Lower leg skin (tissue), 4 donors: Measurements from ENCODE around the gene B4GALT2. TPM values are rescaled to one million over a fixed set of nuclear protein-coding genes. Genes with fewer than 3 reads are reported as not detected.
A peak's percentile ranks its signal among the peaks of the same experiment; 100 is the strongest.

Experiments
- DNase-seq, 2 donors: peaks; one replicate each; pipeline ENCODE4 v3.0.0-alpha.2; 2019; ENCODE audit warnings: low spot score in 2 of 2
- H3K4me3 ChIP-seq: fragments of 200-600 bp; sonication (generic); 2 replicates; pipeline ENCODE4 v1.5.1; 2017; ENCODE audit warnings: mild to moderate bottlenecking, low read depth; ENCODE audit not compliant: poor library complexity, severe bottlenecking
- CTCF ChIP-seq, 3 donors: fragments of 450-650 bp; IDR thresholded peaks; one replicate each; pipeline ENCODE4 v1.5.1; 2016; ENCODE audit warnings: antibody characterized with exemption in 3 of 3, mild to moderate bottlenecking in 3 of 3, moderate library complexity in 2 of 3
- POLR2A ChIP-seq, 2 donors: fragments of 450-650 bp; IDR thresholded peaks; one replicate each; pipeline ENCODE4 v1.6.1; 2016 to 2017; ENCODE audit warnings: antibody characterized with exemption in 2 of 2, mild to moderate bottlenecking in 1 of 2, moderate library complexity in 1 of 2
- WGBS, 2 donors: methylation state at CpG; one replicate each; pipeline ENCODE4 v1.1.5; 2018; 5-methylcytosine and 5-hydroxymethylcytosine counted together
- intact Hi-C: fragments of 100-400 bp; cut with DNase I; formaldehyde crosslinking; loops from one replicate; pipeline ENCODE4 v1.15.0; 2023; ENCODE audit warnings: low total_unique reads
- total RNA-seq, 4 donors: library from RNA; depleted of rRNA; stranded (reverse); fragments of >200 nt; gene quantifications; one replicate each; pipeline ENCODE4 v1.1.0, GENCODE V29; 2016

B4GALT2 gene
- total RNA-seq, 4 donors from 2014 or later = 21.6 to 50.5 (median 30.3) TPM

- TF ChIP-seq CTCF (IDR thresholded peaks at IDR 0.05) (no peak), POLR2A (IDR thresholded peaks at IDR 0.05) (no peak)
- intact Hi-C loops = no loop called here
- 75 to 80% methylated on average over 4 to 5 of the region's 5 CpGs for WGBS, 2 donors
Observed at GRCh38 chr1:43978264-43978550, 803 bp upstream of the B4GALT2 start.

GRCh38 chr1:43979261-43979527 lies 184 bp downstream of the B4GALT2 start:
- WGBS, 2 donors = 0% methylated on average over 4 to 6 of the region's 45 CpGs
- DNase-seq = no peak
- TF ChIP-seq POLR2A (IDR thresholded peaks at IDR 0.05) (no peak), CTCF (IDR thresholded peaks at IDR 0.05) (no peak)
- peak overlapping the region; percentile 46 for H3K4me3 ChIP-seq
- intact Hi-C loops = no loop called here

More at GRCh38 chr1:43978264-43978550, 803 bp upstream of the B4GALT2 start:
- DNase-seq = no peak
- no peak overlapping the region for H3K4me3 ChIP-seq

DNA sequence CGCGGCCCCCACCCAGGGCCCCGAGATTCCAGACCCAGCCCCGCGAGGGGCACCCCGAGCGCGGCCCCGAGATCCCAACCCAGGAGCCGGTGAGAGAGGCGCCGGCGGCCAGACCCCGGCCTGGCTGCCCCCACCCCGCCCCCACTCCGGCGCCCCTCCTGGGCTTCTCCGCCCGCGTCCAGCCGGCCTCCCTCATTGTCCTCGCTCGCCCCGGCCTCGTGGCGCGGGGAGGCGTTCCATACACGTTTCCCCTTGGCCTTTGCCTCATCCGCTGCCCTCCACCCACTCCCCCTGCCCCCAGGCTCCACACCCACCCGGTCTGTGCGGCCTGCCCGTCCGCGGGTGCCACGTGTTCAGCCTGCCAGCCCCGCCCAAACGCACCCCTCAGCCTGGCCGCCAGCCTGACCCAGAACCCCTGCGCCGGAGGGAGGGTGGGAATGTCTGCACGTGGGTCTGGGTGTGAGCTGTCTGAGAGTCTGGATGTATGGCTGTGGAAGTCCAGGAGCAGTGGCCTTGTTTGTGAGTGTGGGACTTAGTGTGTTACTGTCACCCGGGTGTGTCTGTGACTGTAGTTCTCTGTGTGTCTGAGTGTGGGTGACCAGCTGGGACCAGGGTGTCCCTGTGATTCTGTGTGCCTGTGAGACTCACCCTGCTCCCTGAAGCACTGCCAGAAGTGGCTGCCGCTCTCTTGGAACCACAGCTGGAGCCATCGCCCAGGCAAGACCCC lies 681 bp downstream of the B4GALT2 start:
- H3K4me3 ChIP-seq = peak overlapping the region; percentile 46
- TF ChIP-seq POLR2A (IDR thresholded peaks at IDR 0.05) (no peak), CTCF (IDR thresholded peaks at IDR 0.05) (no peak)
- intact Hi-C loops = no loop called here
- DNase-seq = peak in 1 of 2 donors; percentile 90
- WGBS, 2 donors = 3 to 6% methylated on average over 13 to 40 of the region's 45 CpGs

GRCh38 chr1:43980255-43981134 lies 1.5 kb downstream of the B4GALT2 start:
- TF ChIP-seq CTCF (IDR thresholded peaks at IDR 0.05) = no peak
- no peak for TF ChIP-seq POLR2A (IDR thresholded peaks at IDR 0.05)
- intact Hi-C loops = no loop called here
- DNase-seq = no peak
- 44 to 53% methylated on average over 12 to 13 of the region's 13 CpGs for WGBS, 2 donors
- H3K4me3 ChIP-seq = no peak overlapping the region

- intact Hi-C loops = no loop called here
- no peak for TF ChIP-seq POLR2A (IDR thresholded peaks at IDR 0.05)
- TF ChIP-seq CTCF (IDR thresholded peaks at IDR 0.05) = no peak
- WGBS, 2 donors = 36 to 58% methylated on average over 19 to 20 of the region's 20 CpGs
- DNase-seq = no peak
- H3K4me3 ChIP-seq = no peak overlapping the region
Observed at GRCh38 chr1:43981135-43981491, 2.1 kb downstream of the B4GALT2 start.
